RWPE1 (cell line): ENCODE results near the gene LRRN4CL.

Experiments used
- CTCF ChIA-PET: fragments of 350-600 bp; sonication (Branson Sonifier 250); formaldehyde crosslinking; extraction: SDS; loops from one replicate; lab custom pipeline; 2021; lab: Yijun Ruan, JAX
- POLR2A ChIA-PET: fragments of 400-600 bp; formaldehyde crosslinking; extraction: SDS; loops from one replicate; lab custom pipeline; 2020; ENCODE audit warnings: antibody characterized with exemption; ENCODE audit not compliant: low non-redundant PET; lab: Yijun Ruan, JAX
- DNase-seq: peaks from one replicate; pipeline ENCODE4 v3.0.0; 2012; ENCODE audit warnings: low spot score
- H3K27ac ChIP-seq: fragments of 450-650 bp; 2 replicates; pipeline ENCODE4 v1.5.1; 2017
- CTCF ChIP-seq: fragments of 450-650 bp; conservative IDR thresholded peaks from 2 replicates; pipeline ENCODE4 v1.5.1; 2017; ENCODE audit warnings: low read depth, mild to moderate bottlenecking

LRRN4CL gene

DNA sequence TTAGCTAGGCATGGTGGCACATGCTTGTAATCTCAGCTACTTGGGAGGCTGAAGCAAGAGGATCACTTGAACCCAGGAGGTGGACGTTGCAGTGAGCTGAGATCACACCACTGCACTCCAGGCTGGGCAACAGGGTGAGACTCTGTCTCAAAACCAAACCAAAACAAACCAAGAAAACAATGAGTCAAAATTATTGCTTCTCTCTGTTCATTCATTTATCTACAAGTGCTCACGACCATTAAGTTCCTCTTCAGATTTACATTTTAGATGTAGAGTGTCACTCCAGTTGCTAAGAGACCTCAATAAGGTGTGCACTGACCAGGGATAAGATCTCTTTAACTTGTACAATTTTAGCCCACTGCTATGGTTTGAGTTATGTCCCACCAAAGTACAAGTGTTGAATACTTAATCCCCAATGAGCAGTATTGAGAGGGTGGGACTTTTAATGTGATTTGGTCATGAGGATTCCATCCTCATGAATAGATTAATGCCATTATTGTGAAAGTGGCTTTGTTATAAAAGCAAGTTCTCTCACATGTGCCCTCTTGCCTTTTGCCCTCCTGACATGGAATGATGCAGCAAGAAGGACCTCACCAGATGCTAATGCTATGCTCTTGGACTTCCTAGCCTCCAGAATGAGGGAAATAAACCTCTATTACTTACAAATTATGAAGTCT lies 30.1 kb upstream of the LRRN4CL start:
- ChIA-PET CTCF (interaction anchor here (0.5 kb wide), 1 partner anchor 12 kb away, joined by 3 read pairs; no protein-coding TSS in a partner anchor), POLR2A (no interaction called here)
- TF ChIP-seq CTCF, result no peak
- H3K27ac ChIP-seq, result peak overlapping the region; percentile 16
- DNase-seq, result no peak

GRCh38 chr11:62716816-62717215 lies 27.5 kb upstream of the LRRN4CL start:
- ChIA-PET CTCF (interaction anchor here (0.6 kb wide), 1 partner anchor 75 kb away, joined by 4 read pairs; no protein-coding TSS in a partner anchor), POLR2A (no interaction called here)
- TF ChIP-seq CTCF, result no peak
- DNase-seq, result no peak
- H3K27ac ChIP-seq, result peak overlapping the region; percentile 31; the same call in 1 of the 2 replicates

- ChIA-PET POLR2A (no interaction called here), CTCF (no interaction called here)
- H3K27ac ChIP-seq, result no peak overlapping the region
- TF ChIP-seq CTCF, result no peak
- DNase-seq, result no peak
Observed at GRCh38 chr11:62716206-62716605, 26.9 kb upstream of the LRRN4CL start.

DNA sequence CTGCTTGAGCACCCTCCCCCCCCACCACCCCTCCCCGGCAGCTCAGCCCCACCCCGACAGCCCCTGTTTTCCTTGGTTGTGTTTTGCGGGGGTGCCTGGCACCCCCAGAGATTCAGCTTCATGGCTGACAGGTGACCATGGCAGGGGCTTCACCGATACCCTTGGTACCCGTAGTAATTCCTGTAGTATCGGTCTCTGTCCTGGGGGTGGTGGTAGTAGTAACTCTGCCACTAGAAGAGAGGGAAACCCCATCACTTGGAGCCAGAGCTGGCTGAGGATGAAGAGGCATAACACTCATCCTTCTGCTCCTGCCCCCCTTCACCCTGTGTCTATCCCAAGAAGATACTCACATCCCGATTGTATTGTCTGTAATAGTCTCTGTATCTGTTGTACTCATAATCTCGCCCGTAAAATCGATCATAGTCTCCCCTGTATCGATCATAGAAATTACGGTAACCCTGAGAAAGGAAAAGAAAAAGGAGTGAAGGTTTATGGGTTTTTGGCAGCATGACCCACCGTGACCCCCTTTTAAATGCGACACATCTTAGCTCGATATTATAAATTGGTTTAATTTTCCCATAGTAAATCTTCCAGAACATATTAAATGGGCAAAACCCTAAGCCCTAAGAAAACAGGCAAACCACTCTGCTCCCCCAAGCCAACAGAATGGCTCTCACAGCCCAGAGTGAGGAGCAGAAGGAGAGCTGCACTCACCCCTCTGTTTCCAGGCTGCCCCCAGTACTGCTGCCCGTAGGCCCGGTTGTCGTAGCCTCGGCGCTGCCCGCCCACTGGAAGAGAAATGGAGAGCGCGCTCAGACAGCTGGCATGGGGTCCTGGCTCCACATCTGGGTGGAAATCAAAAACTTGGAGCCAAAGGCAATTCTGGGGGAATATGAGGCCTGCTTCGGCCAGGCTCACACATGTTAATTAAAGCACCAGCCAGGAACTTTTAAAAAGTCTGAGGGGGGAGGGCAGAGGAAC lies 26.1 kb upstream of the LRRN4CL start:
- CTCF ChIA-PET, result interaction anchor here (0.6 to 1.0 kb wide), 2 partner anchors 10 to 1467 kb away, joined by 3 read pairs; no protein-coding TSS in a partner anchor
- no peak for TF ChIP-seq CTCF
- POLR2A ChIA-PET, result no interaction called here
- H3K27ac ChIP-seq, result peak overlapping the region; percentile 60
- DNase-seq, result no peak

DNA sequence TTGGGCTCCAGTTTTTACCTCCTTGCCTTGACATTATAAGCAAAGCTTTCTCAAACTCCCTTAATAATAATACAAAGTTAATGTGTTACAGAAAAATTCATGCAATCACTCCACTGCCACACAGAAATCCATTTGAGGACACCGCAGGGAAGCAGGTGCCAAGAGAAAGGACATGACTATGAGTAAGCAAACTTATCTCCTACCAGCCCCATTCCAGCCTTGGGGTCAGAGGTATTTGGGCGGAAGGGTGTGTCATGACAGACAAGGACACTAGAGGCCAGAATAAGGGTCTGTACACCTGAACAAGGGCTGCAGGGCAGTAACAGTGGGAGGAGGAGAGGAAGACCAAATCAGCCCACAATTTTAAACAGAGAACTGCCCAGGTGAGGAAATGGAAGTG lies 24.0 kb upstream of the LRRN4CL start:
- no peak for TF ChIP-seq CTCF
- DNase-seq, result no peak
- ChIA-PET CTCF (no interaction called here), POLR2A (interaction anchor here (0.5 kb wide), 1 partner anchor 262 kb away, joined by 4 read pairs; no protein-coding TSS in a partner anchor)
- H3K27ac ChIP-seq, result peak overlapping the region; percentile 60

- ChIA-PET POLR2A (interaction anchor here (0.5 kb wide), 1 partner anchor 261 kb away, joined by 4 read pairs; no protein-coding TSS in a partner anchor), CTCF (no interaction called here)
Observed at GRCh38 chr11:62712861-62713260, 23.5 kb upstream of the LRRN4CL start.

More at GRCh38 chr11:62712861-62713260, 23.5 kb upstream of the LRRN4CL start:
- no peak for TF ChIP-seq CTCF
- DNase-seq, result no peak
- no peak overlapping the region for H3K27ac ChIP-seq
